Smooth muscle cell (in vitro differentiated cells): ENCODE results near the gene TCEA3. TPM values are rescaled to one million over a fixed set of nuclear protein-coding genes. Genes with fewer than 3 reads are reported as not detected.

ENCODE experiments used
- DNase-seq: peaks from one replicate; lab custom pipeline; 2025; ENCODE audit not compliant: unreplicated experiment; lab: John Stamatoyannopoulos, UW
- H2AFZ ChIP-seq: fragments of 200-600 bp; sonication (generic); 2 replicates; pipeline ENCODE4 v1.6.0; 2016; ENCODE audit warnings: antibody characterized with exemption, low read depth, mild to moderate bottlenecking
- H3F3A ChIP-seq: fragments of 200-600 bp; sonication (generic); 2 replicates; pipeline ENCODE4 v1.6.0; 2017; ENCODE audit warnings: antibody characterized with exemption, low read depth
- H3K27ac ChIP-seq: fragments of 200-600 bp; sonication (generic); 2 replicates; pipeline ENCODE4 v1.5.1; 2016; ENCODE audit warnings: low read depth, mild to moderate bottlenecking
- H3K27me3 ChIP-seq: fragments of 200-600 bp; sonication (generic); 2 replicates; pipeline ENCODE4 v1.6.1; 2016; ENCODE audit warnings: low read depth, mild to moderate bottlenecking
- H3K36me3 ChIP-seq: fragments of 200-600 bp; sonication (generic); 2 replicates; pipeline ENCODE4 v1.5.1; 2016; ENCODE audit warnings: low read depth
- H3K4me1 ChIP-seq: fragments of 200-600 bp; sonication (generic); 2 replicates; pipeline ENCODE4 v1.5.1; 2016; ENCODE audit warnings: low read depth
- H3K4me2 ChIP-seq: fragments of 200-600 bp; sonication (generic); 2 replicates; pipeline ENCODE4 v1.6.0; 2016; ENCODE audit warnings: mild to moderate bottlenecking
- H3K4me3 ChIP-seq: fragments of 200-600 bp; sonication (generic); 2 replicates; pipeline ENCODE4 v1.5.1; 2016; ENCODE audit warnings: mild to moderate bottlenecking
- H3K79me2 ChIP-seq: fragments of 200-600 bp; sonication (generic); 2 replicates; pipeline ENCODE4 v1.6.0; 2016; ENCODE audit warnings: low read depth, mild to moderate bottlenecking
- H3K9ac ChIP-seq: fragments of 200-600 bp; sonication (generic); 2 replicates; pipeline ENCODE4 v1.6.0; 2016; ENCODE audit warnings: low read depth
- H3K9me3 ChIP-seq: fragments of 200-600 bp; sonication (generic); replicated peaks from 2 replicates; pipeline ENCODE4 v1.5.1; 2016; ENCODE audit warnings: low read depth
- H4K20me1 ChIP-seq: fragments of 200-600 bp; sonication (generic); 2 replicates; pipeline ENCODE4 v1.6.0; 2016; ENCODE audit warnings: low read depth
- WGBS: methylation state at CpG from one replicate; pipeline ENCODE4 v1.1.7; 2016; ENCODE audit warnings: low lambda C conversion rate; 5-methylcytosine and 5-hydroxymethylcytosine counted together
- polyA plus RNA-seq: library from polyadenylated mRNA; unstranded; fragments of >200 nt; fragmentation: Nextera tagmentation; extraction: Ambion mirVana; gene quantifications from 2 replicates; pipeline ENCODE4 v1.2.1, GENCODE V29; 2016
- total RNA-seq: library from RNA; depleted of rRNA; stranded (reverse); fragments of >200 nt; gene quantifications from 2 replicates; pipeline ENCODE4 v1.2.3, GENCODE V29; 2014
- TF ChIP-seq, protein P1 (sequence below): fragments of 200-600 bp; sonication (generic); IDR thresholded peaks from 2 replicates; pipeline ENCODE4 v1.5.1; 2017; ENCODE audit warnings: borderline replicate concordance, mild to moderate bottlenecking, antibody characterized with exemption; ENCODE audit not compliant: insufficient read depth, poor library complexity, severe bottlenecking

TCEA3 gene
- total and polyA plus RNA-seq, 2 experiments from 2014 or later = 8.2 to 19.2 TPM

DNA sequence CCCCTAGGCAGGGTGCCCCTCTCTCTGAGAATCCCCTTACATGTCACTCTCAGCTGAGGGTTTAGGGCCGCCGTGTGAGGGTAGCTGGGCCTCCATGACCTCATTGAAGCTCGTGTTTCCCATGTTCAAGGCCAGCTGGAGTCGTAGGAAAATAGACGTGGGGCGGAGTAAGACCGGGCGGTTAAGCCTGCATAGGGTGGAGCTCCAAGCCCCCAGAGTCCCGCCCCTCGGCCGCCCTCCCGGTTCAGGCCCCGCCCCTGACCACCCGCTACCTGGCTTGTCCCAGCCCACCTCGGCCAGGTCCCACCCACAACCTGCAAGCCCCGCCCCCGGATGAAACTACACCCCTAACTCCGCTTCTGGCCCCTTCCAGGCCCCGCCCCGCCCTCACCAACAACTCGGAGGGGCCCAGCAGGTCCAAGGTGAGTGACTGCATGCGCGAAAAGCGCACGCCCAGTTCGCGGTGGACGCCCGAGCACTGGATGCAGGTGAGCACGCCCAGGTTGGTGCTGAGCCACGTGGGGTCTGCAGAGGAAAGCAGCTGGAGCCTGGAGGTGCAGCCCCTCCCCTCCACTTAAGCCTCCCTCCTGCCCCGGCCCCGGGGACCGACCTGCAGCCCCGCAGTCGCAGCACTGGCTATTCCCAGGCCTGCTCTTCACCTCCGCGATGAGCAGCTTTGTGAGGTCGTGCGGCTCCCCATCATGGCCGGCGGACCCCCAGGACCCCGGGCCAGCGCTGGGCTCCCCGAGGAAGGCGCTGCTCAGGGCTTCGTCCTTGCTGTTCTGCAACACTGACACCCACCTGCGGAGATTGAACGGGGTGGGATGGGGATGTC, 12.2 kb upstream of the TCEA3 start:
- no peak overlapping the region for H3K9ac ChIP-seq
- no peaks in the 10 kb centered on the region for H3K9me3 ChIP-seq
- H3K79me2 ChIP-seq = no peaks in the 10 kb centered on the region
- no peak overlapping the region for H2AFZ ChIP-seq
- no peaks in the 10 kb centered on the region for H3K27me3 ChIP-seq
- TF ChIP-seq, protein P1, sequence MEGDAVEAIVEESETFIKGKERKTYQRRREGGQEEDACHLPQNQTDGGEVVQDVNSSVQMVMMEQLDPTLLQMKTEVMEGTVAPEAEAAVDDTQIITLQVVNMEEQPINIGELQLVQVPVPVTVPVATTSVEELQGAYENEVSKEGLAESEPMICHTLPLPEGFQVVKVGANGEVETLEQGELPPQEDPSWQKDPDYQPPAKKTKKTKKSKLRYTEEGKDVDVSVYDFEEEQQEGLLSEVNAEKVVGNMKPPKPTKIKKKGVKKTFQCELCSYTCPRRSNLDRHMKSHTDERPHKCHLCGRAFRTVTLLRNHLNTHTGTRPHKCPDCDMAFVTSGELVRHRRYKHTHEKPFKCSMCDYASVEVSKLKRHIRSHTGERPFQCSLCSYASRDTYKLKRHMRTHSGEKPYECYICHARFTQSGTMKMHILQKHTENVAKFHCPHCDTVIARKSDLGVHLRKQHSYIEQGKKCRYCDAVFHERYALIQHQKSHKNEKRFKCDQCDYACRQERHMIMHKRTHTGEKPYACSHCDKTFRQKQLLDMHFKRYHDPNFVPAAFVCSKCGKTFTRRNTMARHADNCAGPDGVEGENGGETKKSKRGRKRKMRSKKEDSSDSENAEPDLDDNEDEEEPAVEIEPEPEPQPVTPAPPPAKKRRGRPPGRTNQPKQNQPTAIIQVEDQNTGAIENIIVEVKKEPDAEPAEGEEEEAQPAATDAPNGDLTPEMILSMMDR = no peak
- H3F3A ChIP-seq = no peaks in the 10 kb centered on the region
- H3K4me1 ChIP-seq = no peaks in the 10 kb centered on the region
- WGBS = 85% methylated on average over 34 of the region's 49 CpGs
- H3K4me3 ChIP-seq = no peak overlapping the region
- no peak for DNase-seq
- H4K20me1 ChIP-seq = no peaks in the 10 kb centered on the region
- H3K27ac ChIP-seq = no peak overlapping the region
- H3K36me3 ChIP-seq = no peaks in the 10 kb centered on the region
- no peak overlapping the region for H3K4me2 ChIP-seq

DNA sequence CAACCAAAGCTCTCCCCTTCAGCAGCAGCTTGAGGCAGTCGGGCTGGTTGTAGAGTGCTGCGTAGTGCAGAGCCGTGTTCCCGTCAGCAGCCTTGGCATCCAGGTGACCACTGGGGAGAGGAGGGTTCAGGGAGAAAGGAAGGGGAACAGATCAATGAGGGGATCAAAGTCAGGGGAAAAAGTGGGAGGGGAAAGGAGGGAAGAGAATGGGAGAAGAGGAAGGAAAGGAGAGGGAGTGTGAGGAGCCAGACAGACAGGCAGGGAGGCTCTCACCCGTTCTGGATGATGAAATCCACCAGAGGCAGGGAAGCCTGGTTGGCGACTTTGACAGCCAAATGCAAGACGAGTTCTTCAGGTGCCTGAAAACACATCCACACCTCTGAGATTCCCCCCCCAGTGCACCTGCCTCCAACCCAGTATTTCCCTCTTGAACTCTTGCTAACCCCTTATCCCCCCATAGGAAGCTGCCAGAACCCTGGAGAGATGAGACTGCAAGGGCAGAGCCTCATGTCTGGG, 9.8 kb upstream of the TCEA3 start:
- Histone ChIP-seq H4K20me1 (no peaks in the 10 kb centered on the region), H3K27me3 (no peaks in the 10 kb centered on the region), H3K4me2 (no peak overlapping the region), H3K36me3 (no peaks in the 10 kb centered on the region), H3K4me1 (no peaks in the 10 kb centered on the region), H3K9me3 (no peaks in the 10 kb centered on the region), H3K4me3 (no peak overlapping the region), H3K79me2 (no peaks in the 10 kb centered on the region), H3K27ac (no peak overlapping the region), H2AFZ (no peak overlapping the region), H3K9ac (no peak overlapping the region), H3F3A (no peaks in the 10 kb centered on the region)
- TF ChIP-seq, protein P1 = no peak
- WGBS = 95% methylated on average over 7 of the region's 7 CpGs
- DNase-seq = no peak

DNA sequence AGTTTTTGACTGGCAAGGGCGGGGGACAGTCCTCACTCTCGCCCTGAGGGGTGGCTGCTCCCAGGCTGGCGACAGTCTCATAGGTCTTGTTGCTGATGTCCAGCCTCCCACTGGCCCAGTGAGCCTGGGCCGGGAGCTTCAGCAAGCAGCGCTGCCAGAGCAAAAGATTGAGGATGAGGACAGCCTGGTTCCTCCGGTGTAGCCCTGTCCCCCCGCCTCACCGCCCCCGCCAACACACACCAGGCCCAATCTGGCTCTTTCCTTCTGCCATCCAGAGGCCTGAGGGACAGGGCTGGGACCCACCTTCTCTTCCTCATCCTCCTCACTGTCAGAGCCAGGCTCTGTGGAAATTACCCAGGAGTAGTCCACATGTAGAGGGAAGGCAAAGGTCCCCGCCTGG, 8.6 kb upstream of the TCEA3 start:
- H3K4me2 ChIP-seq = no peak overlapping the region
- H3K36me3 ChIP-seq = no peaks in the 10 kb centered on the region
- H2AFZ ChIP-seq = no peak overlapping the region
- no peaks in the 10 kb centered on the region for H3F3A ChIP-seq
- H3K4me1 ChIP-seq = no peaks in the 10 kb centered on the region
- no peak overlapping the region for H3K9ac ChIP-seq
- H3K79me2 ChIP-seq = no peaks in the 10 kb centered on the region
- no peak overlapping the region for H3K27ac ChIP-seq
- DNase-seq = no peak
- no peaks in the 10 kb centered on the region for H3K9me3 ChIP-seq
- TF ChIP-seq, protein P1 = no peak
- no peaks in the 10 kb centered on the region for H3K27me3 ChIP-seq
- no peaks in the 10 kb centered on the region for H4K20me1 ChIP-seq
- WGBS = 95% methylated on average over 10 of the region's 10 CpGs
- H3K4me3 ChIP-seq = no peak overlapping the region
